Ectodermal cell (in vitro differentiated cells): ENCODE data around the gene MAGEF1.

Experiments used
- H3K27ac ChIP-seq: 2 replicates; pipeline ENCODE4 v1.7.0; 2013; ENCODE audit warnings: mild to moderate bottlenecking, low read depth, low read length; ENCODE audit not compliant: insufficient read depth, poor library complexity, severe bottlenecking
- H3K27me3 ChIP-seq: 2 replicates; pipeline ENCODE4 v1.7.0; 2013; ENCODE audit warnings: mild to moderate bottlenecking, low read length; ENCODE audit not compliant: insufficient read depth, control insufficient read depth, poor library complexity, severe bottlenecking
- H3K36me3 ChIP-seq: one replicate; pipeline ENCODE4 v1.7.0; 2013; ENCODE audit warnings: low read length; ENCODE audit not compliant: control insufficient read depth, insufficient read depth
- H3K4me1 ChIP-seq: one replicate; pipeline ENCODE4 v1.7.0; 2013; ENCODE audit warnings: low read length; ENCODE audit not compliant: control insufficient read depth, insufficient read depth
- H3K4me3 ChIP-seq: 2 replicates; pipeline ENCODE4 v1.7.0; 2013; ENCODE audit warnings: low read depth, low read length, control low read depth; ENCODE audit not compliant: insufficient read depth
- H3K9me3 ChIP-seq: 2 replicates; pipeline ENCODE4 v1.7.0; 2013; ENCODE audit warnings: mild to moderate bottlenecking, low read length, moderate library complexity; ENCODE audit not compliant: control insufficient read depth
- WGBS, 2 experiments: methylation state at CpG; one replicate each; pipeline ENCODE4 v1.1.7; 2013; ENCODE audit warnings: missing lambda C conversion rate in 2 of 2; 5-methylcytosine and 5-hydroxymethylcytosine counted together

The MAGEF1 gene

DNA sequence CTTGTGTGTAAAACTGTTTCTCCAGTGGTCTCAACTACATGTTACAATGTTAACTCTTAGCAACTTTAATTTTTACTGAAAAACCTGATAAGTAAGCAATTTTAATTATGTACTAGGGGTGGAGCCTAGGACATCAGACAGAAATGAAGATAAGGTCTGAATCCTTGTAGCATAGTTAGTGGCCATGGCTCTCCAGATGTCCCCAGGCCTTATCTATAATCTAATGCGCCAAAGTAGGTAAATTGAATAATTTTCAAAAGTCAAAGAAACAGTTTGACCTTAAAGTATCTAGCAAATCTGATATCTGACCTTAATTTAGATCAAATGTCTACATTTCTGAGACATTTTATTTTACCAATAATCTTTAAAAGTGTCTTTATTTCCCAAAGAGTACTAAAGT lies 8.2 kb downstream of the MAGEF1 start:
- H3K4me1 ChIP-seq = no peaks in the 10 kb centered on the region
- no peaks in the 10 kb centered on the region for H3K9me3 ChIP-seq
- 100% methylated on average over 1 of the region's 1 CpG for WGBS, 2 experiments
- no peaks in the 10 kb centered on the region for H3K27me3 ChIP-seq
- no peak overlapping the region for H3K4me3 ChIP-seq
- H3K36me3 ChIP-seq = no peaks in the 10 kb centered on the region
- no peak overlapping the region for H3K27ac ChIP-seq

DNA sequence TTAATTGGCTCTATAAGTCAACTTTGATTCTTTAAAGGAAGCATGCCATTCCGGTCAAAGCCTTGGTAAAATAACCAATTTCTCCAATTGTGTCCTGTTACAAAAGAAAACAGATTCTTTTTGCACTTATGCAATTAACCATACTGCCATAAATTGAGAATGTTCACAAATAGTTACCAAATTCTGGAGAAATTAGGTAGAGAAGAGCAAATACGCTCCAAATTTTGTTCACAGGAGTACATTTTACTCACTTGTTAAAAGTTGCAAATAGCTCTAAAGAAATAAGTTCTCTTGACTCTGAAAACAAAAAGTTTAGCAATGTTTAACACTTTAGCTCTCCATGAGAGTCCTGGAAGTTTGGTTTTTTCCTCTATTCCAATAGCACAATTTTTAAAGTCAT lies 11.1 kb downstream of the MAGEF1 start:
- Histone ChIP-seq H3K36me3 (no peaks in the 10 kb centered on the region), H3K27me3 (no peaks in the 10 kb centered on the region), H3K4me1 (no peaks in the 10 kb centered on the region), H3K9me3 (no peaks in the 10 kb centered on the region), H3K4me3 (no peak overlapping the region), H3K27ac (no peak overlapping the region)
- WGBS, 2 experiments = 94 to 97% methylated on average over 2 of the region's 2 CpGs

DNA sequence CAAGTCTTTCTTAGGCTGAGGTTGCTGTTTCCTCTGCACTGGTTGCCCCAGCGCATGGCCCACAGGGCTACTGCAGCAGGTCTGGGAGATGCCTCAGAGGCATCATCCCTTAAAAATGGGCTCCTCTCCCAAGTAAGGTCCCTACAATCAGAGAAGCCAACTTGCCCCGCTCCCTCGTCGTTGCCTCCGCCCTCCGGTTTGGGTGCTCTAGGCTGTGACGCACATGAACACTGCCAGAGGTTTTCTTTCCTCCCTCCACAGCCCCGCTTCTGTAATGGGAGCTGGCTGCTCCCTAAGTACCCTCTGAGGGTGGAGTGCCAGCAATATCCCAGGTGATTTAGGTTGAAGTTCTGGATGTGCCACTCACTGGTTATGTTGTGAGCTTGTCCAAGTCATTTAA lies 14.0 kb downstream of the MAGEF1 start:
- H3K36me3 ChIP-seq = no peaks in the 10 kb centered on the region
- H3K9me3 ChIP-seq = no peaks in the 10 kb centered on the region
- no peak overlapping the region for H3K4me3 ChIP-seq
- 91 to 92% methylated on average over 8 of the region's 8 CpGs for WGBS, 2 experiments
- peaks cover 13% of the 10 kb centered on the region for H3K4me1 ChIP-seq
- no peaks in the 10 kb centered on the region for H3K27me3 ChIP-seq
- no peak overlapping the region for H3K27ac ChIP-seq

DNA sequence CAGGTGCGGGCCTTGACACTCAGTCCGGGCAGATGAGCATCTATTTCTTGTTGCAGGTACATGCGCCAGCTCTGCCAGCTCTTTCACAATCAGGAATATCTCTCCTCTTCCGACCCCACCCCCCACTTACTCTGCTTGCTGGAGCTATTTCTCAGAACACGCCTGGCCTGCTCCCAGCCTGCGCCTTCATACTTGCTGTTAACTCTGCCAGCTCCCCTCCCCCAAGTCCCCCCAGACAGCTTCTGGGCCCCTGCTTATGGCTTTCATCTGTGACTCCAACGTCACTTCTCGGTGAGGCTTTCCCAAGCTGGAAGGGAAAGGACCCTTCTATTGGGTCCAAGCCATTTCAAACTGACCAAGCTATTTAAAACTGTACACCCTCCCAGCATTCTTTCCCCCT lies 15.2 kb downstream of the MAGEF1 start:
- H3K27ac ChIP-seq = no peak overlapping the region
- H3K4me1 ChIP-seq = peaks cover 15% of the 10 kb centered on the region
- H3K36me3 ChIP-seq = no peaks in the 10 kb centered on the region
- H3K9me3 ChIP-seq = no peaks in the 10 kb centered on the region
- H3K4me3 ChIP-seq = no peak overlapping the region
- 88 to 89% methylated on average over 8 of the region's 8 CpGs for WGBS, 2 experiments
- no peaks in the 10 kb centered on the region for H3K27me3 ChIP-seq

DNA sequence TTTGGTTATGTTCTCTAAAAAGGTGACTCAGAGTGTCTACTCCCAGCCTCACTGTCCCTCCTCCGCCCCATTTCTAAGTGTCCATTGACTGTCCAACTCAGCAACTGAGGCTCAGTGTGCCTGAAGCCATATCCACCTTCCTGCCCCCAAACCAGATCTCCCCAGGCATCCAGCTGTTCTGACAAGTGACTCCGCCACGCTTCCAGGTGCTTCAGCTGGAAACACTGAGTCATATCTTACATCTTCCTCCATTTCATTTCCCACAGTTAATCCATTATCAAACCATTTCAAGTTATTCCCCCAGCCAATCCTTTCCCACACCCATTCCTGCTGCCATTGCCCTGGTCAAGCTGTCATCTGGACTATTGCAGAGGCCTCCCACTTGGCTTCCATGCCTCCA lies 17.1 kb downstream of the MAGEF1 start:
- H3K27ac ChIP-seq = no peak overlapping the region
- no peak overlapping the region for H3K4me3 ChIP-seq
- H3K9me3 ChIP-seq = no peaks in the 10 kb centered on the region
- WGBS, 2 experiments = 78 to 80% methylated on average over 3 of the region's 3 CpGs
- peaks cover 22% of the 10 kb centered on the region for H3K4me1 ChIP-seq
- H3K27me3 ChIP-seq = no peaks in the 10 kb centered on the region
- no peaks in the 10 kb centered on the region for H3K36me3 ChIP-seq

DNA sequence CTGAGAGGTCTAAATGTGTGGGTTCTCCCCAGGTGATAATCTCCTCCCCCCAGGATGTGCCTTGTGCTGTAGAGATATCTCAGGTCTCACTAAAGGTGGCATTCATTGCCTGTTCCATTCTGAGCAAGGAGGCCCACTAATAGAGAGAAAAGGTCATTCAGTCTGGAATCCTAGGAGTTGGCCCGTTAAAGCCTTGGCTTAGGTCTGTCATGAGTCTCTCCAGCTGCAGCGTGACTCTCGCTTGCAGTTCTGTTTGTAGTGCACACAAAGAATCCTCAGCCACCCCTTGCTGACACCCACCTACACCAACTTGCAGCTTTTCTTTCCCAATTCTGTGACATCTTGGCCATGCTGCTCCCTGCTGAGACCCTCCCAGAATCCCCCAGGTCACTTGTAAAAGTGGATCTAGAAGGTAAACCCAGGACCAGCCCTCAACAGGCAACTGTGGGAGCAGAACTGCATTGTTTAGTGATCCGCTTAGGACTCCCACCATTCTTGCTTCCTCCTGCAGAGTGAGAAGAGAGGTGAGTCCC lies 17.7 kb downstream of the MAGEF1 start:
- Histone ChIP-seq H3K9me3 (no peaks in the 10 kb centered on the region), H3K36me3 (no peaks in the 10 kb centered on the region), H3K27me3 (no peaks in the 10 kb centered on the region), H3K4me3 (no peak overlapping the region), H3K27ac (no peak overlapping the region), H3K4me1 (peaks cover 22% of the 10 kb centered on the region)
- WGBS, 2 experiments = 74 to 80% methylated on average over 4 of the region's 4 CpGs

DNA sequence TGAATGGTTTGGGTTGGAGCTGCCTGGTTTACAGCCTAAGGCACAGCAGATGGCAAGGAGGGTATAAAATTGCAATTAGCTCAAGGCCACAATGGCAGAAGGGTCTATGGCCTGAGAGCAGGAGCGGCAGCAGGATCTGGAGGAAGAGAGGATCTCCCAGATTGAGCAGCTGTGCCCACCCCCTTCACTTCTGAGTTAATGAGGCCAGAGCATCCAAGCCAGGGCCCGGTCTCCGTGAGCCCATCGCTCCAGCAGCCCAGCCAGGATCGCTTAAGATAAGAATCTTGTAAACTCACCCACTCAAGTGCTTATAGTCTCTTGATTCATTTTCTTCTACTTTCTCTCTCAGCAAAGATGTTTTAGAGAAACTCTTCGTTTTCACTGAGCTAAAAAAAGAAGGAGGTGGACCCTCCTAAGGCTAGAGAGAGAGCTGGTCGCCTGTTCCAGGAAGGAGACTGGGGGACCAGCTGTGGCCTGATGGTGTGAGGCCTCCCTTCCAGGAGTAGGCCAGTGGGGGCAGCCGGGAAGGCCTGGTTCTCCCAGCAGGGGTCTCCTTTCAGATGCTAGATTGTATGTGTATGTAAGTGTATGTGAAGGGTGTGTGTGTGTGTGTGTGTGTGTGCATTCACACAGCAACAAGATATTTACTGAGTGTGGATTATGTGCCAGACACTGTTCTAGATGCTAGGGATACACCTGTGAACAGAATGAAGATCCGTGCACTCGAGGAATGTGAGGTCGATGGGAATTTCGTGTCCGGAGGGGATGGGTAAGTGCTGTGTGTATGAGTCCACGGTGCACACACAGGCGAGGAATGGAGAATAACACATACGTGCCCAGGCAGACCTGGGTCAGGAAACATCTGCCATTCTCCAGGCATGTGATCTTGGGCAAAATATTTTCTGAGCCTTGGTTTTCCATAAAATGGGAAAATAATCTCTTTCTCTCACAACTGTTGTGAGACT lies 18.6 kb downstream of the MAGEF1 start:
- 82 to 84% methylated on average over 16 of the region's 16 CpGs for WGBS, 2 experiments
- Histone ChIP-seq H3K4me1 (peaks cover 24% of the 10 kb centered on the region), H3K27me3 (no peaks in the 10 kb centered on the region), H3K36me3 (no peaks in the 10 kb centered on the region), H3K27ac (no peak overlapping the region), H3K4me3 (no peak overlapping the region), H3K9me3 (no peaks in the 10 kb centered on the region)

DNA sequence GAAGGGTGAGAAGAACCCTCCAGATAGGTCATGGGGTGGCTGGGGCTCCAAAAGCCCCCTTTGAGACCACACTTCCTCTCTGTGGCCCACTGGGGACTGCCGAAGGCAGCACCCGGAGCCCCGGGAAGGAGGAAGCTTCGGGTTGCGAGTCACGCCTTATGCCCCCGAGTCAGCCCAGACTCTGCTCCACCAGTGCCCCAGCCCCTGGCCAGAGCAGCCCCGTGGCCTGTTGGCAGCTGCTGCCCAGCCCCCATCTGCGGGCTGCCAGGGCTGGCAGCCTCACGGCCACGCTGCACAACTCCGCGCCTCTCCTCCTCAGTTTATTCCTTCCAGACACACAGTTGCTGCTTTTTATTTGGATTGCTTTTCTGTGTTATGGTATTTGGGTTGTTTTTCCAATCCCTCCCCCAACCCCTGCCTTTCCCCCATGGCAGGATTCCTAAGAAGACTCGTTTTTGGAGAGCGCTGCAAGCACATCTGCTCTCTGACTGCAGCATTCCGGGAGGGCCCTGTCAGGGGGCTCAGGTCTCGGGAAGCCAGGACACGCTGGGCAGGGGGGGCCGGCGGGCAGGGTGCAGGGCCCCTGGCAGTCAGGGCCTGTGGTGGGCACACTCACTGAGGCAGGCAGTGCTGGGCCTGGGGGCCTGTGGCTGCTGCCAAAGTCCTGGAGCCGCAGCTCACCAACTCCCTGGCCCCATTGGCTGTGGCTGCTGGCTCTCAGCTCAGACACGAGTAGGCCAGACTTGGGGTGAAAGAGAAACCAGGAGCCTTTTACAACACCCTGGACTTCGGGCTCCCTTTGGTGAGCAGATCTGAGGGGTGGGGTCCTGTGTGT lies 20.2 kb downstream of the MAGEF1 start:
- H3K4me3 ChIP-seq = no peak overlapping the region
- H3K36me3 ChIP-seq = no peaks in the 10 kb centered on the region
- no peak overlapping the region for H3K27ac ChIP-seq
- 77 to 81% methylated on average over 23 of the region's 23 CpGs for whole genome bisulfite sequencing, 2 experiments
- H3K27me3 ChIP-seq = no peaks in the 10 kb centered on the region
- H3K4me1 ChIP-seq = peaks cover 25% of the 10 kb centered on the region
- no peaks in the 10 kb centered on the region for H3K9me3 ChIP-seq

DNA sequence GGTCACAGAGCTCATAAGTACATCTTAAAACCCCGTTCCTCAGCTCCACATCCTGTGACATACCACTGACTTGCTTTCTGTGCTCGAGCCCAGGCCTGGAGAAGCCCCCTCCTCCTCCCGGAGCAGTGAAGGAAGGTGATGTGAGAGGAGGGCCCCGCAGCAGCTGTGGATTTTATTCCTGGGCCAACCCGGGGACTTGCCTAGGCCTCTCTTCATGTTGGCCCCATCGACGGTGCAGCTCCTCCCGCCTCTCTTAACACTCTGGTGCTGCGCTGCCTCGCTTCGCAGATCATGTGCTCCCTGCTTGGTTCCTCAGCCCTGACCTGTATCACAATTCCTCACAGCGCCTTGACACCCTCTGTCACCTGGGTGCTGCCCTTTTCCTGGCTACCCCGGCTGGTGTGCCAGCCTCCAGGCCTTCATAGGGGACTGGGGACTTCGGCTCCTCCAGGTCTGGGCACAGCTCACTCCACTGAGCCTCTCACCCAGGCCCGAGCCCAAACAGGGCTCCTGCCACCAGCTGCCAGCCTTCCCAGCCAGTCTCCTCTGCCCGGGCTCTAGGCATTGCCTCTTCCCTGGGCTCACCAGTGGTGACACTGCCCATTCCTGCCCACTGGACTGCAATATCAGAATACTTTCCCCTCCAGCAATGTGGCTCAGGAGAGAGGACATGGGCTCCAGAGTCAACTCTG lies 21.5 kb downstream of the MAGEF1 start:
- Histone ChIP-seq H3K27ac (no peak overlapping the region), H3K4me1 (peaks cover 37% of the 10 kb centered on the region), H3K4me3 (no peak overlapping the region), H3K9me3 (no peaks in the 10 kb centered on the region), H3K36me3 (no peaks in the 10 kb centered on the region), H3K27me3 (no peaks in the 10 kb centered on the region)
- 86% methylated on average over 16 of the region's 16 CpGs for WGBS, 2 experiments
